Left renal pelvis (tissue), 4 donors: ENCODE measurements around the gene COMMD7. TPM values are rescaled to one million over a fixed set of nuclear protein-coding genes. Genes with fewer than 3 reads are reported as not detected.

Source experiments
- DNase-seq, 4 donors: peaks; one replicate each; pipeline ENCODE4 v3.0.0-alpha.2; 2013; ENCODE audit warnings: low read depth in 4 of 4, low spot score in 3 of 4
- polyA plus RNA-seq, 4 donors: library from polyadenylated mRNA; unstranded; fragments of 120-200 nt; gene quantifications; one replicate each; pipeline ENCODE4 v1.2.1, GENCODE V29; 2013; ENCODE audit not compliant: insufficient read length in 4 of 4

COMMD7 gene
- polyA plus RNA-seq, 4 donors = 46.3 to 75.1 (median 71.8) TPM

GRCh38 chr20:32682508-32682987, 60.7 kb downstream of the COMMD7 start:
- no peak for DNase-seq

GRCh38 chr20:32681175-32682084, 61.8 kb downstream of the COMMD7 start:
- DNase-seq = no peak

GRCh38 chr20:32680544-32681174, 62.6 kb downstream of the COMMD7 start:
- no peak for DNase-seq

GRCh38 chr20:32678948-32679347, 64.3 kb downstream of the COMMD7 start:
- DNase-seq = no peak

GRCh38 chr20:32675223-32675975, 67.9 kb downstream of the COMMD7 start:
- no peak for DNase-seq

GRCh38 chr20:32674362-32674789, 68.9 kb downstream of the COMMD7 start:
- no peak for DNase-seq

GRCh38 chr20:32672982-32673851, 70.0 kb downstream of the COMMD7 start:
- DNase-seq = no peak

- no peak for DNase-seq
Observed at GRCh38 chr20:32672394-32672981, 70.8 kb downstream of the COMMD7 start.

GRCh38 chr20:32670773-32671455, 72.4 kb downstream of the COMMD7 start:
- DNase-seq = no peak

GRCh38 chr20:32667027-32667426, 76.2 kb downstream of the COMMD7 start:
- no peak for DNase-seq

GRCh38 chr20:32664678-32665159, 78.5 kb downstream of the COMMD7 start:
- DNase-seq = no peak

- DNase-seq = no peak
Observed at GRCh38 chr20:32664012-32664677, 79.1 kb downstream of the COMMD7 start.

GRCh38 chr20:32663335-32664011, 79.8 kb downstream of the COMMD7 start:
- no peak for DNase-seq

GRCh38 chr20:32661820-32662528, 81.3 kb downstream of the COMMD7 start:
- DNase-seq = no peak

- no peak for DNase-seq
Observed at GRCh38 chr20:32660661-32661060, 82.6 kb downstream of the COMMD7 start.

GRCh38 chr20:32656827-32657226, 86.4 kb downstream of the COMMD7 start:
- DNase-seq = no peak

- DNase-seq = no peak
Observed at GRCh38 chr20:32655903-32656512, 87.3 kb downstream of the COMMD7 start.
